GM12865 (cell line): ENCODE data around the gene PLA2G6.

ENCODE experiments used
- DNase-seq: peaks from one replicate; pipeline ENCODE4 v3.0.0; 2010; ENCODE audit warnings: low read depth
- H3K4me3 ChIP-seq: 2 replicates; pipeline ENCODE4 v1.5.1; 2011; ENCODE audit warnings: mild to moderate bottlenecking, low read depth, low read length, control low read depth
- TF ChIP-seq, protein P1 (sequence below): IDR thresholded peaks from 2 replicates; pipeline ENCODE4 v1.5.1; 2011; ENCODE audit warnings: low read length, control low read depth, low read depth, inconsistent platforms; ENCODE audit not compliant: insufficient read depth; ENCODE audit errors: missing control alignments

PLA2G6 gene

DNA sequence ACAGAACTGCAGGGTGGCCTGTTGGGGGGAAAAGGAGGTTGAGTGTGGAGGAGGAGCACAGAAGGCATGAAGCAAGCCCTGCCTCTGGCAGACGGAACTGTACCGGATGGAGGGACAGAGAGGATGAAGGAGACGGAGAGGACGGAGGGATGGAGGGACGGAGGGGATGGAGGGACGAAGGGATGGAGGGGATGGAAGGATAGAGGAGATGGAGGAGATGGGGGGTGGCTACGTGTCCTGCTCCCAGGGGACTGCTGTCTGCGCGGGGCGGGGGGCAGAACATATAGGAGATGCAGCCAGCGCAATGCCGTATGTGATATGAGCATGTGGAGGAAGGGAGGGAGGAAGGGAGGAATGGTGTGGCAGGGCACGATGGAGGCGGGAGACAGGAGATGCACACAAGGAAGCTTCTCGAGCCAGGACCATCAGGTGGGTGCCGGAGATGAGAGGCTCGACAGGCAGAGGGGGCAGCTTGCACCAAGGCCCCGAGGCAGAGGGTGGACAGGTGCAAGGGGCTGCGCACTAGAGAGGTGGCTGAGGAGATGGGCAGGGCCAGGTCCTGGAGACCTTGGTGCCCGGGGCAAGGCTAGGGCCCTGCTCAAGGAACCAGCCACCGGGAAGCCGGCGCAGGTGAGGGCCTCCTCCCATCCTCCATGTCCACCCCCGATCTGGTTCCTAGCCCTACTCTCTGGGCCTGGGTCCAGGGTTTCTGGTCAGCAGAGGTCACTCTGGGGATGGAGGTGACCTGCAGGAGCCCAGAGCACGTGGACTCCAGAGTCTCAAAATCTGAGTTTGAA lies 45.4 kb upstream of the PLA2G6 start:
- H3K4me3 ChIP-seq: no peak overlapping the region
- TF ChIP-seq, protein P1, sequence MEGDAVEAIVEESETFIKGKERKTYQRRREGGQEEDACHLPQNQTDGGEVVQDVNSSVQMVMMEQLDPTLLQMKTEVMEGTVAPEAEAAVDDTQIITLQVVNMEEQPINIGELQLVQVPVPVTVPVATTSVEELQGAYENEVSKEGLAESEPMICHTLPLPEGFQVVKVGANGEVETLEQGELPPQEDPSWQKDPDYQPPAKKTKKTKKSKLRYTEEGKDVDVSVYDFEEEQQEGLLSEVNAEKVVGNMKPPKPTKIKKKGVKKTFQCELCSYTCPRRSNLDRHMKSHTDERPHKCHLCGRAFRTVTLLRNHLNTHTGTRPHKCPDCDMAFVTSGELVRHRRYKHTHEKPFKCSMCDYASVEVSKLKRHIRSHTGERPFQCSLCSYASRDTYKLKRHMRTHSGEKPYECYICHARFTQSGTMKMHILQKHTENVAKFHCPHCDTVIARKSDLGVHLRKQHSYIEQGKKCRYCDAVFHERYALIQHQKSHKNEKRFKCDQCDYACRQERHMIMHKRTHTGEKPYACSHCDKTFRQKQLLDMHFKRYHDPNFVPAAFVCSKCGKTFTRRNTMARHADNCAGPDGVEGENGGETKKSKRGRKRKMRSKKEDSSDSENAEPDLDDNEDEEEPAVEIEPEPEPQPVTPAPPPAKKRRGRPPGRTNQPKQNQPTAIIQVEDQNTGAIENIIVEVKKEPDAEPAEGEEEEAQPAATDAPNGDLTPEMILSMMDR: no peak
- DNase-seq: no peak

DNA sequence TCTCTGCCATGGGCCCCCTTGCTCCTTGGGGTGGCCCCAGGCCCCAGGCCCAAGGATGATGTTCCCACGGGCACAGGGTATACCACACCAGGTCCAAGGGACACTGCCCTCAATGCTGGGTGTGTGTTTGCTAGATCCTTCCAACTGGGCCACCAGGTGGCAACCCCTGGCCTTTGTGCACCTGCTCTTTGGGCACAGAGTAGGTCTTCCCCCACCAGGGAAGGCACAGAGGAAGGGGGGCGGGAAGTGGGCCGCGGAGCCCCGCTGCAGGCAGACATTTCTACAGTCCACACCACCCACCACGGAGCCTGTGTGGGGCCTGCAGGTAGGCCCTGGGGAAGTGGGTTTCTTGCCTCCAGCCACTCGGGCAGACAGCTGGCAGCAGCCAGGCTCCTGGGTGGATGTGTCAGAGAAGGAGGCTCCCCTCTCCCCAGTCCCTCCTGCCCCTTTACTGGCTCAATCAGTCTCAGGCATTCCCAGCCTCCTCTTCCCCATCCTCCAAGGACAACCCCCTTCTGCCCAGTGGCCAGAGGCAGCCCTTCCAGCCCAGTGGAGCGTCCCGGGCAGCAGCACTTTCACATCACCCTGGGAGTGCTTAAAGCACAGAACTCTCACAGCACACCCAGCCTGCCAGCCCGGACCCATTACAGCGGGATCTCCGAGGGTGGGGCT lies 41.8 kb upstream of the PLA2G6 start:
- DNase-seq: no peak
- H3K4me3 ChIP-seq: no peak overlapping the region
- TF ChIP-seq, protein P1: no peak

DNA sequence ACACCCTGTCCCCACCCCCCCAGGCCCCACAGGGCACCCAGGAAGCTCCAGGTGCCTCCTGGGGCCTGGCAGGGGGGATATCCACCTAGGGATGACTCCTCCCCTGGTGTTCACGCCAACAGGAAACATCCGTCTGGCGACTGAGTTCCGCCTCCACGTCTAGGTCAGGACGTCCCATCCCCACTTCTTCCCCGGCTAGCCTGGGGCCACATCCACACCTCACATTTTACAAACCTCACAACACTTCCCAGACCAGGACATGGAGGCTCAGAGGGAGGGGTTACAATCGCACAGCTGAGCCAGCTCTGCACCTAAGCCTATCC lies 41.1 kb upstream of the PLA2G6 start:
- no peak for DNase-seq
- no peak overlapping the region for H3K4me3 ChIP-seq
- TF ChIP-seq, protein P1: no peak

DNA sequence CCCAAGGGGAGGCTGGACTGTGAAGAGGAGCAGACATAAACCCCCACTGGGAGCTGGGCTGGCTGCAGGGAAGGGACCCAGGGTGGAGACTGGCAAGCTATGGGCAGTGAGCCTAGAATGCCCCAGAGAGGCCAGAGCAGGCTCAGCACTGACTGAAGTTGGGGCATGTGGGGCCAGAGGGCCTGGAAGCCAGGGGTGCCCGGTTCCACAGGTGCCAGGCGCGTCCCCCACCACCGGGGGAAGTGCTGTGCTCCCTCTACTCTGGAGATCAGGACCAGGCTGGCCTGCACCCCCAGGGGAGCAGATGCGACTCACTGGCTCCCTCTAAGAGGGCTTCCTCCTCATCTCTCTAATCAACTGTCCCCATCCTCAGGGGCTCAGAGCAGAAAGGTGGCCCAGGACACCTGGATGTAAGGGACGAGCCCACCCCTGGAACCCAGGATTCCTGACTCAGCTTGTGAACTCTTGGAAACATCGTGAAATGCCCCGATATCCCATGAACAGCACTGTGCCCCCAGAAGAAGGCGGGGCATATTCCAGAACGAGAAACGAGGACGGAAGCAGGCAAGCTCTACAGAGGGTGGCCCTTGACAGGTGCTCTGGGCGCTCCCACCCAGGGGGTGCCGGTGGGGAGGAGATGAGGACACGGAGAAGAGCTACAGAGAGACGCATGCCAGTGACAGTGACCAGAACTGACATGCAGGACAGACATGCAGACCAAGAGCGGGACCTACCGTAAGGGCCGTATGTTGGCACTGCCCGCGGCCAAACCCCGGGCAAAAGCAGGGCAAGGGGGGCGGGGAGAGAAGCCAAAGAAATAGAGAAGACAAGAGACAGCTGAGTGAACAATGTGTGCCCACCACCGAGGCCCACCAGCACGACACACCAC lies 40.5 kb upstream of the PLA2G6 start:
- DNase-seq: no peak
- TF ChIP-seq, protein P1: no peak
- no peak overlapping the region for H3K4me3 ChIP-seq

DNA sequence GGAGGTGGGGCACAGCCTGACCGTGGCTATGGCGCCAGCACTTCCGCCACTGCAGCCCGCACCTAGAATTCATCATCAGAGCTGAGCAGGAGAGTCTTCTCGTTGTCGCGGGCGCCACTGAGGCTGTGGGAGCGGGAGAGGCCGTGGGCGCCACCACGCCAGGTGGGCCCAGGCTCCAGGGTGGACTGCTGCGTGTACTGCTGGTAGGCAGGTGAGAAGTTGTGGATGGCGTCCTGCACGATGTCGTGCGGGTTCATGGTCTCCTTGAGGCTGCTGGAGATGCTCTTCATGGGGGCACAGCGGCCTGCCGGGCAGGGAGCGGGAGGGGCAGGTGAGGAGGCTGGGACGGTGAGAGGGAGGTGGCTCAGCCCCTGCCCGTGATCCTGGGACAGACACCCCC lies 39.8 kb upstream of the PLA2G6 start:
- H3K4me3 ChIP-seq: no peak overlapping the region
- DNase-seq: no peak
- TF ChIP-seq, protein P1: no peak

DNA sequence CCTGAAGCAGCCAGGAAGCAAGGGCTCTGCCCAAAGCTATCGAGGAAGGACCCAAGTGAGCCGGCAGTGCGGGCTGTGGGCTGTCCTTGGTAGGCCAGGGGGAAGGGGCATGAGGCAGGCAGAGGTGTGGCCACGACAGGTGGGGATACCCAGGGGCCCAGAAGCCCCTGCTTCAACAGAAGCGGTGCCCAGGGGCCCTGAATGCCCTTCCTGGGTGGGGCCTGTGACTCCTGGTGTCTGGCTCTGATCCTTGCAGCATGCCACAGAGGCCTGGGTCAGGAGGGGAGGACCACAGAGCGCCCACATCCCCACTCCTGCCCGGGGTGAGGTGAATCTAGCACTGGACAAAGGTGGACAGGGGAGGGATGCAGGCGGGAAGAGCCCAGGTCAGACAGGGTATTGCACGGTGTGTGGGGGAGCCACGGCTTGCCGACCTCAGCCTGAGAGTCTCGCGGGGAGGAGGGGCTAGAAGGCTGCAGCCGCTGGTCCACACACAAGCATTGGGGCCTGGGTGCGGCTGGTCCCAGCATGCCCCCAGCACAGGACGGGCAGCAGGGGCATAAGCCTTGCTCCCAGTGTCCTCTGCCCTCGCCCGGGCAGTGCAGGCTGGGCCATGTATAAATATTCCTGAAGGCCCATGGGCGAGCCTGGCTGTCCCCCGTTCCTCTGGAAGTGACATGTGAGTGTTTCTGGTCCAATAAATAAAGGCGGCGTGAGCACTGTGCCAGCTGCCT lies 39.2 kb upstream of the PLA2G6 start:
- no peak overlapping the region for H3K4me3 ChIP-seq
- TF ChIP-seq, protein P1: no peak
- no peak for DNase-seq
